ENCODE results near the gene CLSTN2.

Gene CLSTN2

DNA sequence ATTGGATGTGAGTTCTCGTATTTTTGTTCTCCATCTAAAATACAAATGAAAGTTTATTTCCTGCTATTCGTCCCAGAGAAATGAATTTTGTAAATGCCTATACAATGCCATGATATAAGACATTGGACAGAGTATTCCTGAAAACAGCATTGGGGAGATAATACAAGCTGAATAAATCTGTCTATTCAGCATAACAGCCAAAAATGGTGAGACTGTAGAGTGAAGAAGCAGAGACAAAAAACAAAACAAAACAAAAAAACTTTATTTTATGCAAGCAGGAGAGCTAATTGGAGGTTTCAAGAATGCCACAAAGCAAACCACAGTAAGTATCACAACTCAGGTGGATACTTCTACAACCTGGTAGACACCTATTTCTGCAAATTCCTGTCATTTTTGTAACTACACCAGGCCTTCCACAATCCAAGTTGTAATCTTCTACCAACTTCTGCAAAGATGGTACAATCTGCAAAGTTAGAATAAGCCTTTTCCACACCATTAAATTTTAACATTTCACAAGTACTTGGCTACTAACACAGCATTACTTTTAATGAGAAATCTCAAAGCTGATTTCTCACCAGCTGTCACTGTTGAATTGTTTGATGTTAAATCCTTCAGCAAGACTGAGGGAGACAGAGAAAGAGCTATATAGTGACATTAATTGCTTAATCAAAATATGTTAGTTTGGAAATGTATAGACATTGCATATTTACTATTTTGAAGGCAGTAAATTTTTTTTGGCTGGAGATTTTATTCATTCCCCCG lies 163.1 kb downstream of the CLSTN2 start:
- DNase-seq: no peak

DNA sequence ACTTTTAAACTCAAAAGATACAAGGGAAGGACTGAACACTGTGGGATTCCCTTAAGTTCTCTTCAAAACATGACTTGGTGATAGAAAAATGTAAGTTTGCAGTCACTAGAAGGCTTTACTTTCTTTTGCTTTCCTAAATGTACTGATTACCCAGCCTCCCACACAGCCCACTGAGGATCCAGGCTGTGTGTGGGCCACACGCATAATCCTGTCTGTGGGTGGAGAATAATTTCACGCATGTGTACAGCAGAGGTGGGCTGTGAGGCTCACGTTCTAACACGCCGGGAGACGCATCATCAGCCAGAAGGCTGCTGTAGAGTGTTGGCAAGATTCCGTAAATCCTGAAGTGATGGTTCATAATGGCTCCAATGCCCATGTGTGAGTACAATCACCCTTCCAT lies 165.5 kb downstream of the CLSTN2 start:
- DNase-seq: no peak

DNA sequence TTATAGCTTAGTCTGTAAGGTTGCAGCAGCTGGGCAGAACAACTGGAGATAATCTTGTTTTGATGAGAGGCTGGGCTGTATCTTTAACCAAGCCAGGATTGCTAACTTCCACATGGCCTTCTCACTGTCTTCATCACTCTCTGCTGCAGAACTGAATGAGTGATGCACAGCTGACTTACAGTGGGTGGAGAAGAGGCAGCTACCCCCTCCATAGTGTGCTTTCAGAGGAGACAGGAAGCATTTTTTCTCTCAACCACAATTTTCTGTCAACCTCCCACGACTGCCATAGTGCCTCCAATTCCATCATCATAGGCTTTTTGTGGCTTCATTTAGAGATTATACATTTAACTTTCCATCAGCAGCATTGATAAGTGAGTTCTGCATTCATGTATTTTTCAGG lies 168.2 kb downstream of the CLSTN2 start:
- DNase-seq: no peak

DNA sequence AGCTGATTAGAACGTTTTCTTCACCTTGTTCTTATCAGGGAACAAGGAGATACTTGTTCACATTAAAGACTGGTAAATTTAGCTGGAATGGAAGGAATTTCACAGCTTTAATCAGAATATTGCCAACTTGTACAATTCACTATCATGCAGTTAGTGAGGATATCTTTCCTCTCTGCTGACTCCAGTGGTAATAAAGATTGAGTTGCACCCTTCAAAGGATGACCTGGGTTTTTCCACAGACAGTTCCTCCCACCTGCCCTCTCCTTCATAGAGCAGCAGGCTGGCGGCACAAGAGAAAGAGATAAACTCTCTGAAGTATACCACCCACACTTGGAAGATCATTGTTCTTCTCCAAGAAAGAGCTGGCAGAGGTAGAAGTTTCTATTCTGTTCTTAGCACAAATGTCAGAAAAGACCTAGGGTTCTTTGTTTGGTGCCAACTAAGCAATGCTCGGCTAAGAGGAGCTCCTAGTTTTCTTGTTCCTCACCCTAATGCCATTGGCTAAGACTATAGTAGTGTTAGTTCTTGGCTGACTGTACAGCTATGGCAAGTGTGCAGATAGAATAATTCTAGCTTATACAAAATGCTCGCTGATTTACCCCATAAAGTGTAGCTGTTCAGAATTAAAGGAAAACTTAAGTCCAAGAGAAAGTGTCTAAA lies 169.1 kb downstream of the CLSTN2 start:
- DNase-seq: no peak

DNA sequence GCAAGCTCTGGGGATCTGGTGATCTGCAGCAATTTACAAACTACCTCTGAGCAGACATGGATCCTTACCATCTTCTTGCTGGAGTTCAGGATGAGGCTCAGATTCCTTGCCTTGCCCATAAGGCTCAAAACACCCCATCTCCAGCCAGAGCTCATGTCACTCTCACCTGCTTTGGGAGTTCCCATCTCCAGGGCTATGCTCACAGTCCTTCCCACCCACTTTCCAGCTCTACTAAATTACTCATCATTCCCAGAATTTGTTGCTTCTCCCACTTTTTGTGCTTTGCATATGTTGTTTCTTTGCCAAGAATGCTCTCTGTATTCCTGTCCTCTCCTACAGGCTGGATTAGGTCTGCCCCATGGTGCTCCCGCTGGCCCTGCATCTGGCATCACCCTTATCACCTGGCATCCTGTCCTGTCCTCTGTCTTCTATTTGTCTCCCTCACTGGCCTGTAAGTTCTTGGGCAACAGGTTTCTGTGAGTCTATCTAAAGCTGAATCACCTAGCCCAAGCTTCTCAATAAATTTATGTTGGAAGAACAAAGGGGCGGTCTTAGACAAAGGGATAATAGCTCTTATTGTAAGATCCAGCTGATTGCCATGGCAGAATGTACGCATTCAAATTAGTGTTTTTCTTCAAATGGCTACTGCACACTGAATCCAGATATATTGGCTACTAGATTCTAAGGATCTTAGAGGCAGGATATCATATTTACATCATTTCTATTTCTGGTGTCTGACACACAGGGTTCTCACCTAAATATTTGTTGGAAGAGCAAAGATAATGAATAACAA lies 179.2 kb downstream of the CLSTN2 start:
- DNase-seq: no peak

DNA sequence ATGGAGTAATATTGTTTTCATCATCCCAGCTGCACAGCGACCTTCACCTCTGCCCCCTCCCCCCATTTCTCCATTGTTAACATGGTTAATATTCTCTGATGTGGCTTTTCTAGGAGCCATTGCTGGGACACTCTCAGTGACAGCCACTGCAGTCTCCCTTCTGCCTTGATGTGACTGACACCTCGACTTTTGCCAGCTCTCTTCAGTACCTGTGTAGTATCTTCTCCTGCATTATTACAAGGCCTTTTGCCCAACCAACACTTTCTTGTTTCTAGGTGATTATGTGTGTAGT lies 179.8 kb downstream of the CLSTN2 start:
- no peak for DNase-seq

DNA sequence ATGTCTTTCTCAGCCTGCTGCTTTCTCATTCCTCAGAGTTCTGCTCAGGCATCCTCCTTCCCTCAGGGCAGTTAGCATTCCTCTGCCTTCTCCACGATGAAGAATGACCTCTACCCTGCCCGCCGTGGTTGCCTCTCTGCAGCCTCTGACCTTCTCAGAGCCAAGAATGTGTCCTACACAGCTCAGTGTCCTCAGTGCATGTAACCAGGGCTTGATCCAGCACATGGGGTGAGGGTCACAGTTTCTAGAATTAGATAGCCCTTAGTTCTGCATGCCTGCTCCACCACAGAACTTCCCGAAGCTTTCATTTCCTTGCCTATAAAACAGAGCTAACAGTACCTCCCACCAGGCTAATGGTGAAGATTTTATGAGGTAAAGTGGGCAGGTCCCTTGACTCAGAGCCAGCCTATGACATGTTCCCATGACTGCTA lies 182.1 kb downstream of the CLSTN2 start:
- DNase-seq: no peak

DNA sequence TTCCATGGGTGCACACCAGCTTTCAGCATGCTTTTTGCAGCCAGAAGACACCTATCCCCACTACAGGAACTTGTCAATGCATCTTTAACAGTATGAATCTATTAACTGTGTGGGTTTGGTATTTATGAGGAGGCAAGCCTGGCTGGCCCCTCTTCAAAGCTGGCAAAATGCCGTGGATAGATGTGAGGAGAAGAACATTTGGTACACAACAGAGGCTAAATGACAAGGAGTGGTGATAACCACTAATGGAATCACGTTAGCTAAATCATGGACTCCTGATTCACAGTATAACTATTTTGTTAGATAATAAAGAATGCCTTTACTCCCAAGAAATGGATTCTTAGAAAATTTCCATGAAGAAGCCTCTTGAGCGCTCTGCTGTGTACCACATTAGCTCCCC lies 187.2 kb downstream of the CLSTN2 start:
- DNase-seq: no peak

DNA sequence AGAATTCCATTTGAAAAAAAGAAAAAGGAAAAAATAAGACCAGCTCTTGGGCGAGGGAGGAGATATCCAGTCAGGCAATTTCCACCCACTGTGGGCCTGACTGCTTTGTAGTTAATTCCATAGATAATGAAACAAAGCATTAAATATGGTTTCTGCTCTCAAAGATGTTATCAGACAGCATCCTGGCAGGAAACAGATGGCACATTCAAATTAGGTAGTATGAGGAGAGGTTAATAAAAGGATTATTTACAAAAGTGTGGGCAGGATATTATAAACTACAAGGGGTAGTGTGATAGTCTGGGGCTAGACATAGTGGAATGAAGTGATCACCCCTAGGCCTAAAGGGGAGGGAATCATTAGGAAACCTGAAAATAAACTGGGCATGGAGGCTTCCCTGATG lies 193.2 kb downstream of the CLSTN2 start:
- DNase-seq: no peak

DNA sequence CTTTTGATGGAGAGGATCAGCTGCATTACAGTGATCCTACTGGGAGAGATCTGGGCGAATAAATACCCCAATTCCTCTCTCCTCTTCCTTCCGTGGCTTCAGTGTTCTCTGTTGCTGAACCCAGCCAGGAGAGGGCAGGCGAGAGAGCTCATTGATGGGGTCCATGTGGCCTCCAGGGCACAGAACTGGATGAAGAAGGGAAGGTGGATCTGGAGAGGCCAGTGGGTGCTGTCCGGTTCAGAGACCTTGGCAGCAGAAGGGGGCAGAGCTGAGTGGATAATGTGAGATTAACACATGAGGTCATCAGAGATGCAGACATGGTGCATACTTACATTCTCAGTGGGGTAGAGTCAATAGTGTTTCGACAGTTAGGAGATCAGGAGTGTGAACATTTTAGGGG lies 193.6 kb downstream of the CLSTN2 start:
- no peak for DNase-seq

DNA sequence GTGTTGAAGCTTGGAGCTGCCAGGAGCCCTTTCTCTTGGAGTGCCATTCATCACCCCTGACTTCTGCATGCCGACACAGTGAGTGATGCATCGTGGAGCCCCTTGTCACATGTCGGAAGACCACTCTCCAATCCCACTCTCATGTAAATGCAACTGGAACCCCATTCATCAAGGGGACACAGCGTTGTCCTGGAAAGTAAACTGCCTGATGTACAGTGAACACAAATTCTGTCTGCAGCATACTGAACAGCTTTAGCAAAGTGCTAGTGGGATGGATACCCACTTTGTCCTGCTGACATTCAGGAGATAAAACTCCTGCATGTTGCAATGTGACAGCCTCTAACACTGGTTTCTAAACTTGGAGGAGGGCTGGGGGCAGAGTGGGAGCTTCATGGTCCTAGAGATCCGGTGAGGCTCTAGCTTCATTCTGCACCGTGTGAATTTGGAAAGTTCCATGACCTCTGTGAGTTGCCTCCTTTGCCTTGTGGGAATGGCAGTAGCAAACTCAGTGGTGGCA lies 194.8 kb downstream of the CLSTN2 start:
- no peak for DNase-seq

DNA sequence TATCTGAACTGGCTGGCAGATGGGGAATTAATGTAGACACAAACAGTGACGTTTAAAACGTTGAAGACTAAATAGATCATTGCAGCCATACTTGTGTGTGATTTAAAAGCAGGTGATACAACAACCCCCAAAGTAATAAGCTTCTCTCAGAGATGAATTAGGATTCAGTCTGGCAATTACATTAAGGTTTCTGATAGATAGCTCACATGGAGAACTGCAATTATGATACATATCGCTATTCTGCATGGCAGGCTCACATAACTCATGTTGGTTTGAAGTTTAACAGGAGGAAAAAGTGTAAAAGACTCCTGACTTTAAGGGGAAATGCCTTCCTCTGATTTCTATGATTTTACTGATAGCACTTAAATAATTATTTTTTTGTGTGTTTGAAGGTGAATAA lies 196.9 kb downstream of the CLSTN2 start:
- no peak for DNase-seq

DNA sequence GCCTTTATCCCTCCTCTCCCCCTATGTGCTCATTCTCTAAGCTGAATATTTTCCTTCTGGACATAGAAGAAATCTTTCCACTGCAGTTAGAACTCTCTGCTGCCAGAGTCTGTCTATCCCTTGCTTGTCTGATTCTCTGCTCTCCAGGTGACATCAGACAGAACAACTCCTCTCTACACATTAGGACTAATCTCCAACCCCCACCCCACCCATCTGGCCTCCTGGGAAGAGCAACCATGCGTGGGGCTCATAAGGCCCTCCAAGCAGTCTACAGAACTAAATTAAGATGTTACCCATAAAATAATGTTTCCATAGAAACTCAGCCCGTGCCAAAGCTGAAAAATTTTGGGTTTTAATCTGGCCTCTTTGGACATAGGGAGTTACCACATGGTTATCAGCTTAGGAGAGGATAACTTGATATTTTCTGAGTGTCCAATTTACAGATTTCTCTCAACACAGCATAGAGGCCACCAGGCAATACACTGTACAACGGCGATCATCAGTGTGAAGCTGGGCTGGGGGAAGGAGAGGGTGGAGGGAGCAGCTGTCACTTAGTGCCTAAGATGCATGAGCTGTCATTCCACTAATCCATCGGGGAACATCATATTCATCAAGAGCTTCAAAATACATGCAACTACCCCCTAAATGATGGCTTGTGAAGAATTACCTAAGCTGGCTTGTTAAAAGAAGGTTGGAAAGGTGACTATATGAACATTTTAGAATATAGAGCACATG lies 199.4 kb downstream of the CLSTN2 start:
- DNase-seq: no peak

DNA sequence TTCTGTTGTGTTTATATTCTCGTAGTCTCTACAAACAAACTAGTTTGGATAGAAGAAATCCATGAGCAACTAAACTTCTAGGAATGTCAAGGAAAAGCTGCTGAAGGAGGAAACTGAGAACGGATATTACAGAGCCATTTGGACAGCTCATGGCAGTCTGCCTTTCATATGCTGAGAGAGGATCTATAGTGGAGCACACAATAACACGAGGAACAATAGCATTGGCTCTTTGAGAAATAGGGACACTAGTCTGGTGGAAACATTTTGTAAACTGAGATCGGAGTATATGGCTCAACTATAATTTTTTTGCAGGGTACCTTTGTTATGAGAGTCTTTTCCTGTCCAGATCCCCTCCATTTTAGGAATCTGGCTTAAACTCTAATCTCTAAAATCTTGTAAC lies 200.5 kb downstream of the CLSTN2 start:
- DNase-seq: no peak

DNA sequence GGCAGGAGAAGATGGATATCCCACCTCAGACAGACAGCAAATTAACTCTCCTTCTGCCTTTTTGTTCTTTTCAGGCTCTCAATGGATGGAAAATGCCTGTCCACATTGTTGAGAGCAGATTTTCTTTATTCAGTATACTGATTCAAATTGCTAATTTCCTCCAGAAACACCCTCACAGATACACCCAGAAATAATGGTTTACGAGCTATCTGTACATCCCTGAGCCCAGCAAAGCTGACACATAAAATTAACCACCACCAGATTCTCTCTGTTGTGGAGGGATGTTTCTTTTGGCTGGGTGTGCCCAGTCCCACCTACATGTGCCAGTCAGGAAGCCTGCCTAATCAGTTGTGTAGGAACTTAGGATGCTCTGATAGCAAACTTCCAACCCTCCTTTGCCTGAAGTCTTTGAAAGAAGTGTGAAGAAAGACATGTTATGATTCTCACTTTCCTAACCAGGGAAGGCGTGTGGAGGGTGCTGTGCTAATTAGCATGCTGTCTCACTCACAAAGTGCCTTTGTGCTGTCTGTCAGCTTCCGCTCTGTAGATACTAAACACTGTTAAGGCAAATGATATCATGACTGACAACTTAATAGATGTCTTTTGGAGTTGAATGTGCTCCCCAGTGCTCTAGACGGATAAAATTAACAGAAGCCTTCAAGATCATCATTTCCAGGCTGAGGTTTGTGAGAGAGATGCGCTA lies 208.5 kb downstream of the CLSTN2 start:
- DNase-seq: no peak

DNA sequence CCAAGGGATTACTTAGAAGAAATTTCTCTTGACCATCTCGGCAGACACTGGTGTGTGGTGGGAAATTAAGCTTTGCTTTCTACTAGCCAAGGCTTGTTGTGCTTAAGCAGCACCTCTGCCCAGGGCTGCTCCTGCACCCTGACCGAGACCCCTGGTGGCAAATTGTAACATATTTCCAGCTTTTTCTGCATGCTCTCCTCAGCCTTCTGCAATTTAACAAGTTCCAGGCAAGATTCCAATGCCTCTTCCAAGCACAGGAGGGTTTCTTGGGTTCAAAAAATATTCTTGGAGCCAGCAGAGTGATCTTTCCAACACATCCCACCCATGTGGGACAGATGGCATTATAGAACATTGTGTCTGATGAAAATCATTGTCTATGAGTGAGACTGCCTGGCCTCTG lies 210.5 kb downstream of the CLSTN2 start:
- no peak for DNase-seq

DNA sequence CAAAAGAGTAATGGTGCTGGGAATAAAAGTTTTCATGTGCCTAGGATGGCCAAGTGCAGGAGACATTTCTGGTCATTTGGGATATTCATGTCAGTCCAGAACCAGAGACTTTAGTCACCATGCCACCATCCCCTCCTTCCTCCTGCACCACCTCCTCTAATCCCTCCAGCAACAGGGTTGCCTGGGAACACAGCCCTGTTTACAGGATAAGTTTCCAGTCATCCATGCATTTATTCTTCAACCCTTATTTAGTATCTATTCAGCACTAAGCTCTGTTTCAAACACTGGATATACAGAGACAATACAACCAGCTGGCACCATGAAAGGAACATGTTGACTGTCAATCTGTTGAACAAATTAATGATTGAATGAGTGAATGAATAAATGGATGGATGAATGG lies 211.7 kb downstream of the CLSTN2 start:
- no peak for DNase-seq

DNA sequence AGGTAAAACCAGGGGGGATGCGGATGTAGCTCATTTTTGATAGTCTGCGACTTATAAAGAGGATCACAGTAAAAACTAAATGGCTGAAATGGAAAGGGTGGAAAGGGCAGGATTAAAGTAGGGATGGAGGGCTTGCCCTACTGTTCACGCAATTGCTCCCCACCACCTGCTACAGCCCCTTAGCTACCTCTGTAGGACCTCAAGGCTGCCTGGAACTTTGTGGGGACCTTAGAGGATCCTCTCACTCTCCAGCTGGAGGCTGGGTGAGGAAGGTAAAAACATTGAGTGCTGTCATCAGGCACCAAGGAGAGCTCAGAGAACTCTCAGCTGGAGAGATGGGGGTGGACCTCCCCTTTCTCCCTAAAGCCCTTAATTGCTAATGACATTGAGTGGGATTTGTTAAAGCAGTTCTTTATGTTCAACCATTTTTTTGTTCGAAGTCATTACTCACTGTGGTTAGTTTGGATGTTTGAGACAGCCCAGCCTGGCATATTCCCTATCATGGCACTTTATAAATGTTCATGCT lies 213.0 kb downstream of the CLSTN2 start:
- no peak for DNase-seq

DNA sequence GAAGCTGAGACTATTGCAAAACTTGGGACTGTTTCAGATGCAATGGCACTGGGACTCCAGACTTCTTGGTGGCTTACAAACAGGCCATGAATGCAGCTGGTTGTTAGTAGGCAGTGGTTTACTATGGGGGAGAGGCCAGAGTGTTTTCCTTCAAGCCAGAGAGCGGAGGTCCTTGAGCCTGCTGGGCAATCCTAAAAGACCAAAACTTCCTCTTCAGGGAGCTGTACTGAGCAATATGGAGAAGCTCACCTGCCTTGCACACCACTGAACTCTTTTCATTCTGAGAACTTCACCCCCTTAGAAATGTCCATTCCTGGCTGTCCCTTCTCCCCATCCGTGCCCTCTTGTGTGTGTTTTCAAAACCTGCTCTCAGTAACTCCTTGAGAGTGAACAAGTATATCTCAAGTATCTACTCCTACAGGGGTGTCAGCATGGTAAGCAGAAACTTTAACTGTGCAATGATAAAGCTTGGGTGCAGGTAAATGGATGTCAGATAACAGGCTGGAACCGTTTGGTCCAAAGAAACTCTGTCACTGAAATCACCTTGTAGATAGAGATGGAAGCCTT lies 213.9 kb downstream of the CLSTN2 start:
- no peak for DNase-seq

DNA sequence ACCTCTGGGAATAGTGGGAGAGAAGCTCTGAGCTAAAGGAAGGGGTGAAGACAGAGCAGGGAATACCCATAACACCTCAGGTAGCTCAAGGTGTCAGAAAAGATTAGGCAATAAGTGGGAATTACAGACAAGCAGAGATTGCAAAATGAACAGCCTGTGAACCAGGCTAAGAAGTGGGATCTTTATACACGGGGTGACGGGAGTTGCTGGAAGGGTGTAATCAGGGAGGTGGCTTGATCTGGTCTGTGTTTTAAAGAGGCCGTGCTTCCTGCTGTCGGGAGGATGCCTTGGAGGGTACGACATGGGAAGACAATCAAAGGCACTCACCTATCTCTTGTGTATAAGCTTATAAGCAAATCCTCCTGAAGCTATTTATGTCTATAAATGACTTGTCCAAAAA lies 216.3 kb downstream of the CLSTN2 start:
- DNase-seq: no peak

DNA sequence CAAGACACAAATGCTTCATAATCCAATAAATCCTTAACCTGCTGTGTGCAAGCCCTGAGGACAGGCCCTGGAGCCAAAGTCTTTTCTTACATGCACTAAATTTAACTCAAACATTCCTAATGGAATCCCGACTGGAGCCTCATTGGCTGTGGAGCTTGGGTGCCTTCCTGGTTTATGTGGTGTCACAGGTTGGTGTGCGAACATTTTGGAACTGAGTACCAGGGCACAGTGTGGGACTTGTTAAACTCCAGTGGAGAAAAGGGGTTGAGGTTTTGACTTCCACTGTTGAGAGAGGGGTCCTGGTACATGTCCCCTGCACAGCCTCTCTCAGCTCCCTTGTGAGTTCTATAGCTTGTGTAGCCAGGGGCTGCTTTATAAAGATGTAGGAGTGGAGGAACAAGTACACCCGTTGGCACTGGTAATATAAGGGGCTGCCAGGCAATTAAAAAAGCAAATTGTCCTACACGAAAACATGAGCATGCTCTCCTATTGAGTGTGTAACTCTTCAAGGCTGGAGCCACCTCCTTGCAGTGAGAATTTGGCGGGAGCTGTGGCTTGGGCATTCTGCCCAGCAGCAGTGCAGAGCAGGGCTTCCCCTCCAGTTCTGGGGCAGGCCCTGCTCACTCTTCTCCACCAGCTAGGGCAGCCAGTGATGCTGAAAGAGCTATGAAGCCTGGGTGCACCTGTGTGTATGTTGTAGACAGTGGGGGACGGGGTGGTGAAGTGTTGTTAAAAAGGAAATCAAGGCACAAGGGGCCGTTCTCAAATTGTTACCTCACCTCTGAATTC lies 218.1 kb downstream of the CLSTN2 start:
- no peak for DNase-seq

Measured in cerebellar nuclear complex (tissue), 1 donor.